HG02970 (cell line): ENCODE results near the gene NAGPA.

Experiments used
- ATAC-seq: cut with Tn5 transposase; IDR thresholded peaks from one replicate; pipeline ENCODE4 v1.9.1; 2021; ENCODE audit warnings: mild to moderate bottlenecking, moderate library complexity, moderate number of reproducible peaks; ENCODE audit not compliant: unreplicated experiment, low FRiP score

NAGPA gene

DNA sequence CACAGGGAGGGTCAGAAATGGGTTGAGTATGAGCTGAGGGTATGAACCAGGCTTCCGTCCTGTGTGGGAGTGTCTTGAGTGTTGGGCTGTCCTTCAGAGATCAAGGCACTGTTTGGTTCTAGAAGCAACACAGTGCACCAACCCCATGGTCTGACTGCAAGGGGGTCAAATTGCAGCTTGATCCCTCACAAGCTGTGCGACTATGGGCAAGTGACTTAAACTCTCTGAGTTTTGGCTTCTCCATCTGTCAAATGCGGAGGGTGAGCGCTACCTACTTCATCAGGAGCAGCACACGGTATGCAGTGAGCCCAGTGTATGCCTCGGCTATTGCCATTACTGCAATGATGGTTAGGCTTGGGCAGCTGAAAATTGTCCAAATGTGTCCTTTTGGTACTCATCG, 54.6 kb downstream of the NAGPA start:
- ATAC-seq = no peak

DNA sequence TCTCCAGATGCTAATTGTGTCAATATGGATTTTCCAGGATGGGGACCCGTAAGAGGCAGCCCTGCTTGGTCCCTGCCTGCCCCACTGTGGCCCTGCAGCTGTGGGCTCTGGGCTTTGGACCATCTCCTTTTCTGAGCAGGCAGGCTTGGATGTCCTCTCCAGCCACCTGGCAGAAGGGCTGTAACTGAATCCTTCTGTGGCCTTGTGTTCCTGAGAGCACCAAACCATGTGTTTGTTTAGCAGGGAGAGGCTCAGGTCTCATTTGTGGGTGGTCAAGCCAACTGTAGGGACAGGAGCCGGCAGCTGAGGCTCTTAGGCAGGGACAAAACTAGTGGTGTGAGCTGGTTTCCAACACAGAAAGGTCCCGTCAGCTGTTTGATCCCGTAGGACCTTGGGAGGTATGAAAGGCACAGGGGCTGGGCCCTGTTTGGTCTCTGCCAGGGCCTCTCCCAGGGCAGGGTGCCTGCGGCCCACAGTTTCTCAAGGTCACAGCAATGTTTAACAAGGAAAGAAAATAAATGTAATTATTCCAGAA, 57.1 kb downstream of the NAGPA start:
- no peak for ATAC-seq

DNA sequence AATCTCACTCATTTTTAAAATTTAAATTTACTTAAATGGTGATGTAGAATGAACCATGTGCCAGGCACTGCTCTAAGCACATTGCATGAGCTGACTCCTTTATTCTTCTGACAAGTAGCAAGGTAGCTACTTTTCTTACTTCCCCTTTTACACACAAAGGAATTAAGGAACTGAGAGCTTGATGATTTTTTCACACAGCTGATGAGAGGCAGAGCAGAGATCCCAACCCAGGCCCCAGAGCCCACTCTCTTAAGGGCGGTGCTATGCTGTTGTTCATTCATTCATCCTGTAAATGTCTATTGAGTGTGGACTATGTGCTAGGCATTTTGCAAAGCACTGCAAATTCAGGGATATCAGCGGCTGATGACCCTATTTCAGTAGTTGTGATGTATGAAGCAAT, 57.7 kb downstream of the NAGPA start:
- ATAC-seq = no peak
